T-helper 2 cell treated with Interferon-gamma antibody and Interleukin-4, amounts not matched to agents 100 ng/mL and 5 ng/mL, for 36 hours (primary cell): ENCODE results near the gene FAM3B. TPM values are rescaled to one million over a fixed set of nuclear protein-coding genes. Genes with fewer than 3 reads are reported as not detected.

ENCODE experiments used
- intact Hi-C: fragments of 100-400 bp; cut with micrococcal nuclease; formaldehyde crosslinking; loops from one replicate; pipeline ENCODE4 v1.15.1; 2023
- total RNA-seq: library from RNA; stranded (reverse); gene quantifications from 2 replicates; pipeline ENCODE4 v1.2.3, GENCODE V29; 2022

The FAM3B gene
- total RNA-seq, 1 donor from 2014 or later = not detected

GRCh38 chr21:41390043-41390639 lies 73.5 kb downstream of the FAM3B start:
- intact Hi-C loops = no loop called here

DNA sequence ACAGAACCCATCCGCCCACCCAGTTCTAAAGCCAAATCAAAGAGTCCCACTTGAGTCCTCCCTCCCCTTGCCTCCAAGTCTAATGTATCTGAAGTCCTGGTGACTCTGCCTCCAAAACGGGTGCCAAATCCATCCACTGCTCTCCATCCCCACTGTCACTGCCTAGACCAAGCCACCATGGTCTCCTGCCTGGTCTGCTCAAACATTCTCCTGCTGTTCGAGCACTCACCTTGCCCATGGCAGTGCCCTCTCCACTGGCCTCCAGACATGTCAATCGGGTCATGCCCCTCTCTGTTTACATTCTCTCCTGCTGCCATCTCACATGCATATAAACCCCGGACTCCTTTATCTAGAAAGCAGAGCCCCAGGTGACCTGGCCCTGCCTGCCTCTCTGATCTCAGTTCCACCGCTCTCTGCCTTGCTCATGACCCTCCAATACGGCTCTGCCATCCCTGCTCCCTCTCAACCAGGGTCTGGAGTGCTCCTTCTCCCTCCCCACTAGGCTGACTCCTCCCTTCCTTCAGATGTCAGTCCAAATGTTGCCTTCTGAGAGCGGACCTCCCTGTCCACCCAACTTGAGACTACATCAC lies 77.4 kb downstream of the FAM3B start:
- intact Hi-C loops = no loop called here

DNA sequence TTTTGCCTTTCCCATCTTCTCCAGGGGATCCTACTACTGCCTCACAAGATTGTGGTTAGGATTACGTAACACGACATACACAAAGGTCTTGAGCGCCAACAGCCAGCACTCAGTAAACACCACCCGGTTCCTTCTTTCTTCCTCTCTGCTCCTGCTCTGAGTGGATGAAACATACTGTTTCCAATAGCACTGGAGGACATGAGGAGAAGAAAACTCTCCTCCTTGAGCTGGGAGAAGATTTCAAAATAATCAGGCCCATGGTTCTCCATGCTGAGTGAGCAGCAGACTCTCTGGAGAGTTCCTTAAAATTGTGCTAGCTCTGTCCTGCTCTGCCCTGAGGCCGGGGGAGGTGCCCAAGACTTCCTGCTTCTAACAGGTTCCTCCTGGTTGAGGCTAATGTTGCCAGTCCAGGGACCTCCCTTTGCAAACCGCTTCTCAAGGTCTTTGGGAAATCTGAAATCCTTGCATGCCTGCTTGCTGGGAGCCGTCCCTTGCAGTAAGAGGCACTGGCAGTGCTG lies 80.0 kb downstream of the FAM3B start:
- intact Hi-C loops = no loop called here

DNA sequence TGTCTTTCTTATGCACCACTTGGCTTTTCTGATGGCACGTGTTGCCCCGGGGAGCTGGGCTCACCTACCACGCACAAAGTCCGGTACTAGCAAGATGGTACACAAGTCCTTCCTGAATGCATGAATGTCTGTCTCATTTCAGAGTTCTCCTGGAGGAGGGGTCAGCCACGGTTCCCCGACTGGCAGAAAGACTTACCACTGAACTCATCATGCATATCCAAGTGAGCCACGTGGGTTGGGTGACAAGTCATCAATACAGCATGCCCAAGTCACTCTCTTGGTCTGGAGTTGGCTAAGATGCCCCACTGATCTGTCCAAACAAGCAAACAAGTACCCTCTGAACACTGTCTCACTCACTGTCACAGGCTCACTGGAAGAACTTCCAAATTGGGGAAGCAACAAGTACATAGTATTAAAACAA lies 80.9 kb downstream of the FAM3B start:
- intact Hi-C loops = no loop called here

DNA sequence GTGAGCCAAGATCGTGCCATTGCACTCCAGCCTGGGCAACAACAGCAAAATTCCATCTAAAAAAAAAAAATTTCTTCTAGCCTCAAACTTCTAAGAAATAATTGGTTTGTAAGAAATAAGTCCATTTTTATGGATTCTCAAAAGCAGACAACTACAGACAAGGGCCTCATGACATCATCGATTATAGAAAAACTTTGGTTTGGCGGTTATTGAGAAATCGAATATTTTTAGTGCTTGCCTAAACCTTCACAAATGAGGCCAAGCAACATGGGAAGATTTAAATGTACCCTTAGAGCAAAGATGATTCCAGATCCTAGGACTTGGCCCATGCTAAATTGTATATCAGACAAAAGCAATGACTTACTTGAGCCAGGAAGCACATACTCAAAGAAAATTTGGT lies 81.7 kb downstream of the FAM3B start:
- intact Hi-C loops = no loop called here

DNA sequence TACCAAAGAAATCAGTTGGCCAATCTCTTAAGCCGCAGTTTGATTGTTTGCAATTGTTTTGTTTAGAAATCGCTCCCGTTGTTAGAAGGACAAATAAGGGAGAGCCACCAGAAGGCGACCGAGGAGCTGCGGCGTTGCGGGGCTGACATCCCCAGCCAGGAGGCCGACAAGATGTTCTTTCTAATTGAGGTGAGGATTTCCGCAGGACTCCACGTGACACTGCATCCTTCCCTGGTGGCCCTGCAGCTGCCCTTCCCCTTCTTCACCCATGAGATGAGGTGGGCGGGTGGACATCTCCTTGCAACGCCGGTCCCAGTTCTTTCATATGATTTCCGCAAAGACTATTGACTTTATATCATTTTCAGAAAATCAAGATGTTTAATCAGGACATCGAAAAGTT lies 82.2 kb downstream of the FAM3B start:
- intact Hi-C loops = no loop called here

- intact Hi-C loops = no loop called here
These were observed 82.7 kb downstream of the FAM3B start for GRCh38 chr21:41399246-41399800.

GRCh38 chr21:41402231-41402630 lies 85.6 kb downstream of the FAM3B start:
- intact Hi-C loops = no loop called here

GRCh38 chr21:41402796-41403195 lies 86.2 kb downstream of the FAM3B start:
- intact Hi-C loops = no loop called here

DNA sequence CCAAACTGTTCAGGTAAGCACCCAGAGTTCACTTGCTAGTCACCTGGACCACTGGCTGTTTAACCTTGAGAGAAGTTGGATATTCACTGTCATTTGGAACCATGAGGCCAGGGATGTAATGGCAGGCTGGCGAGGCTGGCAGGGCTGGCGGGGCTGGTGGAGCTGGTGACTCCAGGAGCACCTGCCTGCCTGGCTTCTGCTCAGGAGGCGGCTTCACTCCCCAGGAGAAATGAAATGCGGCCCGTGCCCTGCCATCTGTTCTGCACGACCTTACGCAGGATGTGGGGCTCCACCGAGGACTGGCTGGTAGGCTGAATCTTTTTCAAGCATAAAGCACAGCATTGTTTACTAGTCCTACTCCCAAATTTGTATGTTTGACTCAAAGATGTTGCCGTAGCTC lies 86.7 kb downstream of the FAM3B start:
- intact Hi-C loops = no loop called here

DNA sequence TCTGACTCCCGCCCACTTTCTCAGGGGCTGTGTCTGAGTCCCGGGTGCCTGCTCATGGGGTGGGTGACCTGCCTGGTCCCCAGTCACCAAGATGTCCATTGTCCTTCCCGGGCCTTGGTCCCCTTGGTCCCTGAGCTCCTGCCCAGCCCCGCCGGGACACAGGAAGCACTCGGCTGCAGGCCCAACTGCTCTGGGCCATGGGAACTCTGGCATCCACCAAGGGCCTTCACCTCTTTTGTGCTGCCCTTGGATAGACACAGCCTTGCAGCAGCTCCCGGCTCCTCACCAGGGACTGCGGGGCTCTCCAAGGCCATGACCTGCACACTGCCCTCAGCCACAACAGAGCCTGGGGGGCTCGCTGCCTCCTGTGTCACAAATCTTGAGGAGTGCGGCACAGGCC lies 87.4 kb downstream of the FAM3B start:
- intact Hi-C loops = no loop called here

GRCh38 chr21:41405321-41405720 lies 88.7 kb downstream of the FAM3B start:
- intact Hi-C loops = no loop called here

DNA sequence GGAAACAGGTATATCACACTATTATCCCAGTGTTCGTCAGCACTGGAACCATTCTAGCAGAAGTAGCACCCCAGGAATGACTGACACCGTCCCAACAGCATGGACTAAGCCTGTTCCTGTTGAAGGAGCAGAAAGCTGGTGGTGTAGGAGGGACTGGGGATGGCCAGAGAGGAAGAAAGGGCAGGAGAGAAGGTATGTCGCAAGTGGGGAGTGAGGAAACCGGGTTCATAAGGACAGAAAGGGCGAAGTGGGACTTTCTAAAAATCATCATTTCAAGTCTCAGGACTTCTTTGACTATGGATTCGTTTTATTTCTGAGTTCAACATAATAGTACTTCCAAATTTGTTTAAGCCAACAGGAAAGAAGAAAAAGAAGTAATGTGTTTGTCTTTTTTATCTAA lies 89.7 kb downstream of the FAM3B start:
- intact Hi-C loops = no loop called here

Other genes with a start within 250 kb of the FAM3B start
- gene BACE2, start 148.6 kb upstream of the FAM3B start, total RNA-seq = 5.5 and 6.1 TPM in 2 replicates
- 30.3 and 31.1 TPM in 2 replicates for gene MX2, start 45.2 kb downstream of the FAM3B start, total RNA-seq
- 155 and 163 TPM in 2 replicates for gene MX1, start 109.4 kb downstream of the FAM3B start, total RNA-seq
- not detected in 2 replicates for gene TMPRSS2, start 191.4 kb downstream of the FAM3B start, total RNA-seq